WI38 (cell line): Measurements from ENCODE around the gene BBS12.

Experiments used
- H3K4me3 ChIP-seq: 2 replicates; pipeline ENCODE4 v1.5.1; 2011; ENCODE audit warnings: low read depth, mild to moderate bottlenecking, control low read depth, low read length
- CTCF ChIP-seq: IDR thresholded peaks from 2 replicates; pipeline ENCODE4 v1.5.1; 2012; ENCODE audit warnings: low read depth, mild to moderate bottlenecking, control low read depth, low read length

The BBS12 gene

GRCh38 chr4:122764071-122764820, 31.7 kb downstream of the BBS12 start:
- H3K4me3 ChIP-seq: peak overlapping the region; percentile 41
- no peak for TF ChIP-seq CTCF

- no peak for TF ChIP-seq CTCF
- peak overlapping the region; percentile 41 for H3K4me3 ChIP-seq
Observed at GRCh38 chr4:122764821-122765215, 32.3 kb downstream of the BBS12 start.

- TF ChIP-seq CTCF: no peak
- H3K4me3 ChIP-seq: no peak overlapping the region
Observed at GRCh38 chr4:122765692-122766352, 33.3 kb downstream of the BBS12 start.

- no peak for TF ChIP-seq CTCF
- H3K4me3 ChIP-seq: no peak overlapping the region
Observed at GRCh38 chr4:122766353-122766705, 33.8 kb downstream of the BBS12 start.

GRCh38 chr4:122766950-122767349, 34.4 kb downstream of the BBS12 start:
- H3K4me3 ChIP-seq: no peak overlapping the region
- no peak for TF ChIP-seq CTCF

GRCh38 chr4:122771724-122772123, 39.2 kb downstream of the BBS12 start:
- TF ChIP-seq CTCF: no peak

GRCh38 chr4:122772311-122772710, 39.8 kb downstream of the BBS12 start:
- H3K4me3 ChIP-seq: no peak overlapping the region
- TF ChIP-seq CTCF: no peak

More at GRCh38 chr4:122771724-122772123, 39.2 kb downstream of the BBS12 start:
- no peak overlapping the region for H3K4me3 ChIP-seq
